IMR-90 (cell line): ENCODE data around the gene LENEP. TPM values are rescaled to one million over a fixed set of nuclear protein-coding genes. Genes with fewer than 3 reads are reported as not detected.
A peak's percentile ranks its signal among the peaks of the same experiment; 100 is the strongest.

Source experiments
- ATAC-seq: fragments of 200-7000 bp; cut with Tn5 transposase; 2 replicates; pipeline ENCODE4 v1.9.1; 2020; ENCODE audit warnings: low read depth, mild to moderate bottlenecking, moderate library complexity
- BruUV-seq: library from RNA; stranded (reverse); fragments of 400-500 nt; replicated peaks from 2 replicates; lab custom pipeline; 2021; lab: Mats Ljungman, UMichigan
- CTCF ChIA-PET: fragments of 300-600 bp; formaldehyde crosslinking; extraction: SDS; loops from one replicate; lab custom pipeline; 2021; ENCODE audit warnings: antibody characterized with exemption; lab: Yijun Ruan, JAX
- POLR2A ChIA-PET: fragments of 300-600 bp; sonication (Branson Sonifier 250); formaldehyde crosslinking; loops from one replicate; lab custom pipeline; 2022; ENCODE audit warnings: antibody characterized with exemption; ENCODE audit not compliant: unreplicated experiment; lab: Charles Lee
- DNase-seq: peaks from one replicate; pipeline ENCODE4 v3.0.0; 2013
- H2AFZ ChIP-seq: replicated peaks from 2 replicates; pipeline ENCODE3; 2013; ENCODE audit warnings: low read length, mild to moderate bottlenecking; ENCODE audit not compliant: poor library complexity
- H2AK5ac ChIP-seq: 2 replicates; pipeline ENCODE4 v1.6.1; 2013; ENCODE audit warnings: low read depth, low read length, inconsistent platforms
- H2AK9ac ChIP-seq: replicated peaks from 2 replicates; pipeline ENCODE3; 2013; ENCODE audit warnings: mild to moderate bottlenecking, low read depth, low read length, moderate library complexity; ENCODE audit not compliant: poor library complexity
- H2BK120ac ChIP-seq: 2 replicates; pipeline ENCODE4 v1.6.1; 2013; ENCODE audit warnings: low read depth, low read length, inconsistent platforms
- H2BK15ac ChIP-seq: 3 replicates; pipeline ENCODE4 v1.6.1; 2013; ENCODE audit warnings: low read depth, low read length, inconsistent platforms
- H2BK20ac ChIP-seq: 2 replicates; pipeline ENCODE4 v1.6.1; 2013; ENCODE audit warnings: low read depth, mild to moderate bottlenecking, inconsistent platforms, low read length, moderate library complexity
- H2BK5ac ChIP-seq: 2 replicates; pipeline ENCODE4 v1.6.1; 2013; ENCODE audit warnings: mild to moderate bottlenecking, low read depth, low read length, inconsistent platforms; ENCODE audit not compliant: poor library complexity, severe bottlenecking
- H3K14ac ChIP-seq: replicated peaks from 2 replicates; pipeline ENCODE4 v1.6.1; 2013; ENCODE audit warnings: low read depth, low read length, inconsistent platforms
- H3K18ac ChIP-seq: 2 replicates; pipeline ENCODE4 v1.6.1; 2013; ENCODE audit warnings: low read depth, low read length, control low read depth
- H3K23ac ChIP-seq: 2 replicates; pipeline ENCODE4 v1.6.1; 2013; ENCODE audit warnings: low read depth, low read length, inconsistent platforms
- H3K27ac ChIP-seq: 2 replicates; pipeline ENCODE4 v1.5.1; 2013; ENCODE audit warnings: mild to moderate bottlenecking, control low read depth, low read length; ENCODE audit not compliant: insufficient read depth
- H3K27me3 ChIP-seq: 2 replicates; pipeline ENCODE4 v1.6.1; 2013; ENCODE audit warnings: low read length; ENCODE audit not compliant: control insufficient read depth, insufficient read depth
- H3K36me3 ChIP-seq: 2 replicates; pipeline ENCODE4 v1.6.1; 2013; ENCODE audit warnings: low read length, mixed read lengths; ENCODE audit not compliant: control insufficient read depth, insufficient read depth
- H3K4ac ChIP-seq: 2 replicates; pipeline ENCODE4 v1.6.1; 2013; ENCODE audit warnings: low read depth, low read length, inconsistent platforms
- H3K4me1 ChIP-seq: 2 replicates; pipeline ENCODE4 v1.6.1; 2013; ENCODE audit warnings: low read length, mixed read lengths; ENCODE audit not compliant: control insufficient read depth, insufficient read depth
- H3K4me2 ChIP-seq: 2 replicates; pipeline ENCODE4 v1.6.1; 2013; ENCODE audit warnings: low read depth, mild to moderate bottlenecking, control low read depth, low read length, moderate library complexity
- H3K4me3 ChIP-seq: 2 replicates; pipeline ENCODE4 v1.5.1; 2013; ENCODE audit warnings: low read depth, mild to moderate bottlenecking, control low read depth, low read length, moderate library complexity; ENCODE audit not compliant: insufficient read depth
- H3K56ac ChIP-seq: 2 replicates; pipeline ENCODE4 v1.6.1; 2013; ENCODE audit warnings: low read length, inconsistent platforms; ENCODE audit not compliant: insufficient read depth; ENCODE audit errors: extremely low read depth
- H3K79me1 ChIP-seq, 2 experiments: 2 replicates each; pipeline ENCODE4 v1.6.1; 2013; ENCODE audit warnings: low read length in 2 of 2, inconsistent platforms in 1 of 2, low read depth in 1 of 2
- H3K9ac ChIP-seq: 2 replicates; pipeline ENCODE4 v1.6.1; 2013; ENCODE audit warnings: low read depth, low read length, control low read depth
- H3K9me1 ChIP-seq: 2 replicates; pipeline ENCODE4 v1.6.1; 2013; ENCODE audit warnings: low read length, inconsistent platforms; ENCODE audit not compliant: insufficient read depth
- H3K9me3 ChIP-seq: 2 replicates; pipeline ENCODE4 v1.6.1; 2013; ENCODE audit warnings: low read length; ENCODE audit not compliant: control insufficient read depth, insufficient read depth
- H4K20me1 ChIP-seq: 2 replicates; pipeline ENCODE4 v1.6.1; 2013; ENCODE audit warnings: low read length, inconsistent platforms; ENCODE audit not compliant: insufficient read depth
- H4K5ac ChIP-seq: 2 replicates; pipeline ENCODE4 v1.6.1; 2013; ENCODE audit warnings: mild to moderate bottlenecking, low read depth, low read length, control low read depth
- H4K8ac ChIP-seq, 2 experiments: 2 replicates each; pipeline ENCODE4 v1.6.1; 2013; ENCODE audit warnings: low read depth in 2 of 2, low read length in 2 of 2, control low read depth in 1 of 2, inconsistent platforms in 1 of 2
- H4K91ac ChIP-seq: 2 replicates; pipeline ENCODE4 v1.6.1; 2013; ENCODE audit warnings: low read depth, low read length, inconsistent platforms; ENCODE audit not compliant: insufficient read depth
- CEBPB ChIP-seq: IDR thresholded peaks from 2 replicates; pipeline ENCODE4 v1.6.1; 2012; ENCODE audit warnings: low read depth, low read length, improper control_type of control experiment
- FOS ChIP-seq: fragments of 150-350 bp; IDR thresholded peaks from 2 replicates; pipeline ENCODE4 v1.6.1; 2016; ENCODE audit warnings: low read depth, low read length
- MAZ ChIP-seq: IDR thresholded peaks from 2 replicates; pipeline ENCODE4 v1.6.1; 2012; ENCODE audit warnings: low read depth, mild to moderate bottlenecking, low read length, improper control_type of control experiment, moderate library complexity, borderline replicate concordance
- MXI1 ChIP-seq: IDR thresholded peaks from 2 replicates; pipeline ENCODE4 v1.6.1; 2012; ENCODE audit warnings: low read depth, mild to moderate bottlenecking, low read length, moderate library complexity, borderline replicate concordance
- POLR2A ChIP-seq: IDR thresholded peaks from 2 replicates; pipeline ENCODE4 v1.6.1; 2012; ENCODE audit warnings: mild to moderate bottlenecking, low read depth, low read length
- RAD21 ChIP-seq: IDR thresholded peaks from 2 replicates; pipeline ENCODE4 v1.6.1; 2012; ENCODE audit warnings: low read length, improper control_type of control experiment
- RCOR1 ChIP-seq: IDR thresholded peaks from 2 replicates; pipeline ENCODE4 v1.6.1; 2012; ENCODE audit warnings: mild to moderate bottlenecking, low read length, improper control_type of control experiment; ENCODE audit not compliant: insufficient replicate concordance
- RFX5 ChIP-seq: IDR thresholded peaks from 2 replicates; pipeline ENCODE4 v1.8.0; 2012; ENCODE audit warnings: low read depth, mild to moderate bottlenecking, low read length, moderate library complexity
- SMC3 ChIP-seq: fragments of 150-350 bp; IDR thresholded peaks from 2 replicates; pipeline ENCODE4 v1.6.1; 2016; ENCODE audit warnings: low read depth, mild to moderate bottlenecking, antibody characterized with exemption, low read length, moderate library complexity
- WGBS, 2 experiments: methylation state at CpG; one replicate each; pipeline versions ENCODE4 v1.1.5 to v1.1.7; 2013; ENCODE audit warnings: missing lambda C conversion rate in 2 of 2; ENCODE audit not compliant: insufficient read length in 1 of 2; ENCODE audit errors: extremely low coverage in 2 of 2; 5-methylcytosine and 5-hydroxymethylcytosine counted together
- dilution Hi-C: fragments of 300-500 bp; cut with HindIII; formaldehyde crosslinking; loops from one replicate; pipeline ENCODE4 v1.14.3; 2018; ENCODE audit warnings: low sequenced_read_pairs; ENCODE audit not compliant: unreplicated experiment
- in situ Hi-C: fragments of 300-500 bp; cut with MboI; formaldehyde crosslinking; loops from 3 replicates; pipeline ENCODE4 v1.14.3; 2019; ENCODE audit warnings: low sequenced_read_pairs, inconsistent platforms, mixed read lengths
- intact Hi-C: fragments of 100-400 bp; cut with micrococcal nuclease; formaldehyde crosslinking; loops from 2 replicates; pipeline ENCODE4 v1.10.0; 2022
- polyA plus RNA-seq, 3 experiments: library from polyadenylated mRNA; depleted of rRNA; stranded (reverse); fragments of >200 nt; gene quantifications; 2 replicates each; pipeline ENCODE4 v1.2.3, GENCODE V29; 2012; ENCODE audit warnings: low replicate concordance in 1 of 3
- total RNA-seq: library from RNA; depleted of rRNA; stranded (reverse); fragments of >200 nt; gene quantifications from 2 replicates; pipeline ENCODE4 v1.2.3, GENCODE V29; 2012

Gene LENEP
- total and polyA plus RNA-seq, 2 of the 4 experiments (the other 2 are of a cell fraction): not detected

DNA sequence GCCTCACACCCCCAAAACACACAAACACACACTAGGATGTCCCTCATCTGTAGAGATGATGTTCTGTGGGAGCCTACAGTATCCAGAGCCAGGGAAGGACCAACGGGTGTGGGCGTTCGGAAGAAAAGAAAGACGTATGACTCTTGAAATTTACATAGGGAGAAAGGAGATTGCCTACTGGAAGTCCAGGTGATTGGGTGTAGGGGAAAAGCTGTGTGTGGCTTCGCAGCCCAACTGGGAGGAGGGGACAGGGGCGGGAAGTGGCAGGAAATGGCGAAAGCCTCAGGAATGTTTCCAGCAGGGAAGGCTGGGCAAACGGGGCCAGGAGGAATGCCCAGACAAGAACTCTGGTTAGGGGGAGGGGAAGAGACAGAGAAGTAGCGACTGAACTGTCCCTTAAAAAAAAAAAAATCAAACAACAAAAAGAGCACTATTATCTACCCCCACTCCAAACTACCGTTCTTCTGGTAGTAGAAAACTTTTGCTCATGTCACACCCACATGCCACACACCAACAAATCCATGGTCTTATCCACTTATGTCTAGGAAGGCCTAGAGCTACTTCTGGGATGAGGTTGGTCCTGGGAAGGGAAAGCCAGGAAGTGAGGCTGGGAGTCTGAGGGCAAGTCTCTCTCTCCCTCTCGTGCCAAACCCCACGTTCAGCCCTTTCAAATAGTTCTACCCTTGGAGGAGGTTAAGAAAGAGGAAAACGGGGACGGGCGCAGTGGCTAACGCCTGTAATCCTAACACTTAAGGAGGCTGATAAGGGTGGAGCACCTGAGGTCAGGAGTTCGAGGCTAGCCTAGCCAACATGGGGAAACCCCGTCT lies 20.7 kb upstream of the LENEP start:
- peaks cover 16% of the 10 kb centered on the region for H3K4me1 ChIP-seq
- CTCF ChIA-PET: interaction anchor here (0.6 to 1.1 kb wide), 5 partner anchors 12 to 328 kb away, joined by 3 to 4 read pairs (median 3); partner anchors contain the start of genes LENEP and PYGO2
- intact Hi-C loops: loop anchor here (1.0 to 10.0 kb wide), 2 partner anchors 29 to 202 kb away; partner anchors contain the start of genes KRTCAP2 and TRIM46

More for the DNA sequence above, 20.7 kb upstream of the LENEP start:
- Histone ChIP-seq H4K8ac (peak overlapping the region; percentile 95 to 99), H4K91ac (peak overlapping the region; percentile 100), H3K4me2 (peak overlapping the region; percentile 83), H3K14ac (peak overlapping the region; percentile 100), H3K23ac (peak overlapping the region; percentile 100), H2BK15ac (peak overlapping the region; percentile 98), H3K9me1 (peaks cover 7% of the 10 kb centered on the region), H3K36me3 (peaks cover 8% of the 10 kb centered on the region), H4K5ac (peak overlapping the region; percentile 98), H3K18ac (peak overlapping the region; percentile 96), H2BK120ac (peak overlapping the region; percentile 98), H4K20me1 (peaks cover 21% of the 10 kb centered on the region), H2AK9ac (peak overlapping the region; percentile 96), H2AK5ac (peak overlapping the region; percentile 99), H2BK20ac (peak overlapping the region; percentile 95), H2BK5ac (peak overlapping the region; percentile 97), H3K4me3 (peak overlapping the region; percentile 36; the same call in 1 of the 2 replicates), H3K9ac (peak overlapping the region; percentile 82), H3K27me3 (no peaks in the 10 kb centered on the region), H3K9me3 (no peaks in the 10 kb centered on the region), H3K79me1 (peaks cover 9 to 54% of the 10 kb centered on the region in 2 experiments), H3K27ac (peak overlapping the region; percentile 89), H3K4ac (peak overlapping the region; percentile 99), H3K56ac (peak overlapping the region; percentile 100), H2AFZ (peak overlapping the region; percentile 33)
- no TSS peak for BruUV-seq
- TF ChIP-seq MAZ: no peak; the same call in 1 of the 2 replicates
- TF ChIP-seq MXI1: peak; percentile 25; the same call in 1 of the 2 replicates
- TF ChIP-seq SMC3: 0 out of 2 replicates have a peak, but pooled peaks have one; percentile 12
- no peak for TF ChIP-seq RFX5
- no peak for TF ChIP-seq FOS
- peak; percentile 79 for TF ChIP-seq CEBPB
- no peak for TF ChIP-seq RAD21
- TF ChIP-seq POLR2A: peak; percentile 46
- TF ChIP-seq RCOR1: no peak
- in situ Hi-C loops (no loop called here), dilution Hi-C loops (no loop called here)
- ATAC-seq (peak; percentile 5), DNase-seq (peak; percentile 95)
- 0% methylated on average over 4 of the region's 18 CpGs; no CpG with 5 or more reads in 1 of the 2 experiments for WGBS, 2 experiments
- POLR2A ChIA-PET: interaction anchor here (1.0 to 1.9 kb wide), 4 partner anchors 10 to 24 kb away, joined by 3 to 10 read pairs (median 4); partner anchors contain the start of genes FLAD1, LENEP and PYGO2
